CD4-positive, alpha-beta T cell treated with Interleukin-10 for 1 hour (primary cell): ENCODE measurements around the gene NYNRIN.

Source experiments
- DNase-seq: peaks from one replicate; pipeline ENCODE4 v3.0.0-alpha.2; 2020

NYNRIN gene

GRCh38 chr14:24463017-24463883 lies 64.4 kb downstream of the NYNRIN start:
- DNase-seq: no peak

DNA sequence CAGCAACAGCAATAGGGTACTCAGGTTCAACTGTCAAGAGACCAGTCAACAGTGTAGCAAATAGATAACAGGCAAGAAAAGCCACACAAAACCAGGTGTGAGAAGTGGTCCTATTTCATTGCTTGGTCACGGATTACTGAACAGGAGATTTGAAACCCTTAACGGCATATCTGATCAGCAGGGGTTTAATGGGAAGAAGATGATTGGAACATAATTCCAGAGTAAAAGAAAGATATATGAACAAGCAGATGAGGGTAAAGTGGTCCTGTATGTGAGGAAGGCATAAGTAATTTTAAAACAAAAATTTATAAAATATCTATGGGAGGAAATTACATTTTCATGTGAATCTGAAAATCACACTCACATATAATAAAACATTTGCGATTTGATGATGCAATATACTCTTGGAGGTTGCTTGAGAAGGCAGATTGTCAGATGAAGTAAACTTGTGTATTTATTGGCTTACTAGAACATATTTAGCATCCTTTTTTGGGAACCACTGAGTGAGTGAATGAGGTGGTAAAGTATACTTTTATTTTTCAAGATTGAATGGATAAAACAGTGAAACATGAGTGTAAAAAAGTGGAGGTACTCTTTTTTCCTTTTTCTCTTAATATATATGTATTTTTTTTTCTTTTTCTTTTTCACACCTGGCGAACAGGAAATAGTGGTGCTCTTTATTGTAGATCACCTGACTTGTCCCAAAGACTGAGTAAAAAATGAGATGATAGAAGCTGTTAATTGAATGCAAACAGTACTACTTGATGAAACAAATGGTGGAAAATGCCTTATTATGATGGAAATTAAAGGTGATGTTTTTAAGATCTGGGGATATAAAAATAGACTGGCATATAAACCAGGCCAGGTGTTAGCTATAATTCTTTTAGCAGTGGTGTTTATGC lies 65.3 kb downstream of the NYNRIN start:
- DNase-seq: no peak

DNA sequence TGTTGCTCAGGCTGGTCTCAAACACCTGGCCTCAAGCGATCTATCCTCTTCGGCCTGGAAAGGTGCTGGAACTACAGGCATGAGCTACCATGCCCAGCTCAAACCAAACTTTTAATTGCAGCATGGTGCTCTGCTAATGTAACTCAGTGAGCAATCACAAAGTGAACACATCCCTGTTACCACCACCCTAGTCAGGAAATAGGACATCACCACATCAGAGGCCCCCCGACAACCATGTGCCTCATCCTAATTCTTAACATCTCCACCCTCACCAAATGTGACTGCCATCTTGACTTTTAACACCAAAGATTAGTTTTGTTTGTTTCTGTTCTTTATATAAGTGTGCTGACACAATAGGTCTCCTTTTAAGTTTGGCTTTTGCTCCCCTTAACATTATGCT lies 66.6 kb downstream of the NYNRIN start:
- no peak for DNase-seq

- DNase-seq: no peak
These were observed 67.0 kb downstream of the NYNRIN start for GRCh38 chr14:24465805-24466204.
